SKM-1 (cell line): ENCODE data around the gene GALNT16.
"Not testable (repeated sequence)": the region's sequence is repeated elsewhere in the genome, so short reads cannot be mapped to it uniquely, and the experiment has no call there.

Experiments used
- DNase-seq: peaks from one replicate; lab custom pipeline; 2025; ENCODE audit not compliant: unreplicated experiment; lab: John Stamatoyannopoulos, UW

The GALNT16 gene

DNA sequence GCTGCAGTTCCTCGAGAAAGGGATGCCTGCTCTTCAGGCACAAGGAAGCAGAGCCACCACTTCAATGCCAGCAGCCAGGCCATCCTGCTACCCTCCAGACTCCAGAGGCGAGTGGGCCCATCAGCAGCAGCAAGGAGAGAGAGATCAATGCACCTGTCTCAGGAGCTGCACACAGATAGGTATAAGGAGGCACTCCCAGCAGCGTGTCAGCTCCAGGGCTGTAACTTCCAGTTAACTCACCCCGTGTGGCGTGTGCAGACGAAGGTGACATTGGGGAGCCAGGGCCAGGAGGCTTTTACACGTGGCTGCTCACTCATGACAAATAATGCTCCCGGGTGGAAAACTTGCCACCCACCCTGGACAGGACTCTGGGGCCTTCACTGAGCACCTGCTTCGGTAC lies 24.2 kb downstream of the GALNT16 start:
- DNase-seq = no peak

DNA sequence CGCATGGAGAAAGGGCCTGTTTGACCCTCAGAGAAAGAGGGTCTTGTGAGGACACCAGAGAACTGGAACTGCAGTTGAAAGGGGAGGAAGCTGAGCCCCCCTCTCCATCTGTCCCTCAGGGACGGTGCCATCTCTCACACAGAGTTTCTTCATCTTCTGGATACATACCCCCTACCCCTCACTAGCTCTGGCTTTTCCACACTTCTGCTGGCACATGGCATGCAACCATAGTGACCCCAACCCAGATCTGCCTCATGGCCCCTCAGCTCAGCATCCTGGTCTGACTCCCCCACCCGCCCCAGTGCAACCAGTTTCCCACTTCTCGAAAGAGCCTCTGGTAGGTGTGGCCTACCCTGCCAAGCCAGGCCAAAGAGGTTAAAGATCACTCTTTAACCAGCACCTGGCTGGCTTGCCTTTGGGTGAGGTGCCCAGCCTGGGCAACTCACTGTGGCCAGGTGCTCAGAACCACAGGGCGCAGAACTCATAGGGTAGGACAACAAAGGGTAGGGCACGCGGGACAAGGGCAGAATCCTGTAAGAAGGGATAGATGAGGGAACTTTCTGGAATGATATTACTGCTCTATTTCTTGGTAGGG lies 25.8 kb downstream of the GALNT16 start:
- DNase-seq = no peak

DNA sequence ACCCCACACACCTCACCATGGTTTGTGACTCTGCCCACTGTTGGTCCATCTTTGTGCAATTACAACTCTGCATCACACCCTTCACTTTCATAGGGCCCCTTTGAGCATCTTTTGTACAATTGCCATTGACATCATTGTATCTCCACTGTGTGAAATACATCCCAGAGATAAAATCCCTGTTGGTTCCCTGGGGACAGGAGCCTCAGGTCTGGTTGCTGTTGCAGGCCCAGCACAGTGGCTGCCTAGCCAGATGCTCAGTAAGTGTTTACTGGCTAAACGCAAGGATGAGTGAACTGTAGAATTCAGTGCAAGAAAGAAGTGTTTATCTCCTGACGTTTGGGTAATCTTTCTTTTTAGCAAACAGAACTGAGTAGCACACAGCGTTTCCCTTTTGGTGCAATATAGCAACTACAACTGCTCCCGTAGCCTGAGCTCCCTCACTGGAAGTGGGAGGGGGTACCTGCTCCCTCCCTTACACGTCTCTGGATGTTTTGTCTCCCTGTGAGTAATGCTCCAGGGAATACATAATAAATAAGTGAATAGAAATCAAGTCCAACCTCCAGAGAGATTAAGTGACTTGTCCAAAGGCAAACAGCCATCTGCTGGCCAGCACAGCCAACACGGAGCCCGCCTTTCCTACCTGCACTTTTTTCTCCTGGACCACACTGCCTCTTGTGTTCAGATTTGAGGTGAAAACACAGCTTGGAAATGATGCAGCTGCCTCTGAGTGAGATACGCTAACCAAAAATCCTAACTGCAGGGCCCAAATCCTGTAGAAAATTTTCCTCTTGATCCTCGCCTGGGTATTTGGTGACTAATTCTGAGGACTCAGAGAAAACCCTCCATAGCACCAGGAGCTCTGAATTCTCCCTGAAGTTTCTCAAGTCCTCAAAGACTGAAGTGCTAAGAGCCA lies 27.4 kb downstream of the GALNT16 start:
- DNase-seq = no peak

DNA sequence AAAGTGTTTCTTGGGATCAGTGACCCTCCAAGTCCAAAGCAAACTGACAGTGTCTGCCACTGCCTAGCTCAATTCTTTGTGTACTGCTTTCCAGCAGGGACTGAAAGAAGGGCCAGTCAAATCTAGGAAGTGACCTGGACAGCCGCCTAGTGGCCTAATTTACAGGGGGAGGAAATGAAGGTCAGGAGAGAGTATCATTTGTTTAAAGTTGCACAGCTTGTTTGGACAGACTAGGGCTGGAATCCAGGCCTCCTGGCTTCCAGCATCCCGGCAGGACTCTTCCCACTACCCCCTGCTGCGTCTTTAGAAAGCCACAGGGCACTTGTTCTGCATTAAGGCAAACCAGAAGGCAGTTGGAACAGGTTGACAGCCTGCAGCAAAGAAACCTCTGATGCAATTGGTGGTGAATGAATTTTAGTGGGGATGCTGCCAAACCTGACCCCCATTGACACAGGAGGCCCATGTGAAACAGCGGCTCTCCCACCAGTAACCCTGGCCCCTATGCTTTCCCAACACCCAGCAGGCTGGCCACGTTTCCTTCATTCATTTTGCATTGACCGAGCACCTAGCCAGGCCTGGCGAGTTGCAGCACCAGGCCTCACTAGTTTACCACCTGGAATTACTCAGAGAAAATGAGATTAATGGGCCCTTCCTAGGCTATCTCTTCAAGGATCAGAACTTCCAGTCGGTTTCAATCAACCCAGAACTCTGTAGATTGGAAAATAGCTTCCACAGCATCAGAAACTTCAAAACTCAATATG lies 28.2 kb downstream of the GALNT16 start:
- DNase-seq = no peak

DNA sequence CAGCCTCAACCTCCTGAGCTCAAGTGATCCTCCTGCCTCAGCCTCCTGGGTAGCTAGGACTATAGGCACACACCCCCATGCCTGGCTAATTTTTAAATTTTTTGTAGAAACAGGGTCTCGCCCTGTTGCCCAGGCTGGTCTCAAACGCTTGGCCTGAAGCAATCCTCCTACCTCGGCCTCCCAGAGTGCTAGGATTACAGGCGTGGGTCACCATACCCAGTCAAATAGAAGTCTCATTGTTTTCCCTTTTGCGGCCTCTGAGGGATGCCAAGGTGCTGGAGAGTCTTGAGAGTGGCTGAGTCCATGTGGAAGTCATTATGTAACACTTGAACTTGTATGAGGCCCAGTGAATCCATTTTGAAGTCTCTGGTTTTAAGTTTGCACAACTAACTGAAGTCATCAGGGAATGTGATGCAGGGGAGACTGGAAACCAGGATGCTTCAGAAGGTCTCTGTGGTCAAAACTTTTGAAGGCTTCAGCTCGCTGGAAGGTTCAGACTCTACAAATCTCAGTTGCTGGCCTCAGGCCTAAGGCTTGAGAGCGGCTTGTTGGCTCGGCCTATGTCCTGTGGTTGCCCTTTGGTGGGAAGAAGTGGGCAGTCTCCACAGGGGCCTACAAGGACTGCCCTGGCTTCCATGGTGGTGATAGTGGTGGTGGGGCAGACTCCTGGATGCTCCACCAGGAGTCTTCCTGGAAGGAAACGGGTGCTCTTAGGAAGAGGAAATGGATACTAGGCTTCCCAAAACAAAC lies 29.2 kb downstream of the GALNT16 start:
- DNase-seq = no peak

DNA sequence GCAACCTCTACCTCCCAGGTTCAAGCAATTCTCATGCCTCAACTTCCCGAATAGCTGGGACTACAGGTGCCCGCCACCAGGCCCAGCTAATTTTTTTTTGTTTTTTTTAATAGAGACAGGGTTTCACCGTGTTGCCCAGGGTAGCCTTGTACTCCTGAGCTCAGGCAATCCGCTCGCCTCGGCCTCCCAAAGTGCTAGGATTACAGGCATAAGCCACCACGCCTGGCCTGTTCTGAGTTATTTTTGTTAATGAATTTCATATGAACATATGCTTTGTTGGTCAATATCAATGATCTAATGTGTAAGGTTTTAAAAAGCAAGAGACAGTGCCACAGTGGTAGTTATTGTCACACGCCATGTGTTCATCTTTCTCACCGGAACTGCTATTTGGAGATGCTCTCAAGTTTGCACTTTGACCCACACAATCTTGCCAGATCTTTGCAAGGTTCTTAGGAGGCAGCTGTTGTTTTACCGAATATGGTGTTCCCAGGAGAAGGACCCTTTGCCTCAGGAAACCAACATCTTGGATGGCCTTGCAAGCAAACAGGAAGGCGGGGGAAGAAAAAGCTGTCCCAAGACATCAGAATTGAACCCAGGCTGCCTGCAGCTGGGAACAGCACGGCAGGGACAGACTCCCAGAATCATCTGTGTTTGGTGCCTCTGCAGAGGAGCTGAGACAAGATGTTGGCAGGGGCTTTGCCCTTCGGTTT lies 30.0 kb downstream of the GALNT16 start:
- DNase-seq = no peak

- not testable (repeated sequence) for DNase-seq
Measured at GRCh38 chr14:69290881-69291280, 30.9 kb downstream of the GALNT16 start.

DNA sequence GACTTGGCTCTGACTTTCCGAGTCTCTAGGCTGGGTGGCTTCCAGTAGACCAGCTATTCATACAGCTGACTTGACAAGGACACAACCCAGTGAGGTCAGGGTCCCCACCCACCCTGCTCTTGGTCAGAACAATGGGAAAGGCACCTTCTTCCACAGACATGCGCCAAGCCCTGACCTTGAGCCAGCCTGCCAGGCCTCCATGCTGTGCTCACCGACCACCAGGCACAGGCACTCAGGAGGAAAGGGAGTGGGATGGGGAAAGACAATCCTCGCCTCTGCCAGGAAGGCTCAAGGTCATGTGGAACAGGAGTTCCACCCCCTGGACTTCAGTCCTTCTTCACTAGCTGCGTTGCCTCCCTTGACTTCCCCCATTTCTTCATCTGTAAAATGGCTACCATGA lies 31.4 kb downstream of the GALNT16 start:
- no peak for DNase-seq

DNA sequence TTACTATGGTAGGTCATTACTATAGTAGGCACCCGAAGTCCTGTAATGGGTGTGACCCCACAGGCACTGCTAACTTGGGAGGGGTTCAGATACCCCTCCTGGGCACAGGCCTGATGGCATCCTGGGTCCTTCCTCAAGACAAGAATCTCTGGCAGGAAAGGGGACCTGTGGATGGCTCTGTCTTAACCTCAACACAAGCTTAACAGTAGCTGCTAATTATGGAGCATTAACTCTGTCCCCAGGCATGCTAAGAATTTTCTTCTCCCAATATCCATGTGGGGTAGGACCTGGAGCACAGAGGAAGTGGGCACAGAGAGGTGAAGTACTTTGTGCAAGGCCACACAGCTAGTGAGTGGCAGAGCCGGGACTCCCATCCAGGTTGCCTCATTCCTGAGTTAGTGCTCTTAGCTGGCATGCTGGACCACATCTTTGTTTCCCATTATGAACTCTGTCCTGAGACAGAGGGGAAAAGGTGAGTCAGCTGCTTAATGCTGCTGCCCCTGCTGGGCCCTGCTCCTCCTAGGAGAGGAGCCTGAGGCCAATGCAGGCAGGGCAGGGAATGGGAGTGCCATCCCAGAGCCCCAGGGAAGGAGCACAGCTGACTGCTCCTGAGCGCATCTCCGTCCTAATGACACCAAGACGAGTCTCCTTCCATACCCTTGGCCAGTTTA lies 32.1 kb downstream of the GALNT16 start:
- no peak for DNase-seq

DNA sequence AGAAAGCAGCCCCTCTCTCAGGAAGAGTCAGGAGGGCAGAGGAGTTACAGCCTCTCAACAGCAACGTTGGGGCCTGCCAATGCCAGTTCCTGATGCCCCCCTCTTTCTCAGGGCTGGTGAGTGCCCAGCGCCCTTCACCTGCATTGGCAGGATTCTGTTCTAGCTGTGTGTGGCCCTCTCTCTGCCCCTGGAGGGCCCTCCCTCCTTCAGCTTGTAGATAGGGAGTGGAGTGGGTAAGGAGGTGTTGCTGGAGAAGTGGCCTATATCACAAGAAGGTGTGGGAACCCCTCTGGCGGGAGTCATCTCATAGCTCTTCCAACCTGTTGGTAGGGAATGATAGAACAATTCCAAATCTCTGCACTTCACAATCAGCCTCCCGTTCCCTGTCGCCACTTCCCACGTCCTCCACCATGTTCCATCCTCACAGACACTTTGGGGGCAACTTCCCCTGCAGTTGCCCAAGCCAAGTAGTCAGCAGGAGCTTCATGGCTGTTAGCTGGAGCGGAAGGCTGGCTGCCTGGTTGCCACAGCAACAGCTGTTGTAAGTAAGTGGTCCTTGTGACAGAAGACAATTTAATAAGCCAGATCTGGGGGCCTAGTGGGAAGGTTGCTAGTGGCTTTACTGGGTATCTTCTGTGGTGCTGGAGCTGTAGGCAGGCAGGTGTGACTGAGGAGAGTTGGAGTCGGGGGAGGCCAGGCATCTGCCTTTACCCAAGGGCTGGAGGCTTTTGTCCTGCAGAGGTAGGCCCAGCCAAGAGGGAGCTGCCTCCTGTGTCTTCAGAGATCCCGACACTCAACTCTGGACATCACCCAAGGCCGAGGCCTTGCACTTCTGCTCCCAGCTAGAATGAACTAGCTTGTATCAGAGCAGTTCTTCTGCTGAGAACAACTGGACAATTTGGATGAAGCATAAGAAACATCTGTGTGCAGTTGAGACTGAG lies 38.4 kb downstream of the GALNT16 start:
- no peak for DNase-seq

DNA sequence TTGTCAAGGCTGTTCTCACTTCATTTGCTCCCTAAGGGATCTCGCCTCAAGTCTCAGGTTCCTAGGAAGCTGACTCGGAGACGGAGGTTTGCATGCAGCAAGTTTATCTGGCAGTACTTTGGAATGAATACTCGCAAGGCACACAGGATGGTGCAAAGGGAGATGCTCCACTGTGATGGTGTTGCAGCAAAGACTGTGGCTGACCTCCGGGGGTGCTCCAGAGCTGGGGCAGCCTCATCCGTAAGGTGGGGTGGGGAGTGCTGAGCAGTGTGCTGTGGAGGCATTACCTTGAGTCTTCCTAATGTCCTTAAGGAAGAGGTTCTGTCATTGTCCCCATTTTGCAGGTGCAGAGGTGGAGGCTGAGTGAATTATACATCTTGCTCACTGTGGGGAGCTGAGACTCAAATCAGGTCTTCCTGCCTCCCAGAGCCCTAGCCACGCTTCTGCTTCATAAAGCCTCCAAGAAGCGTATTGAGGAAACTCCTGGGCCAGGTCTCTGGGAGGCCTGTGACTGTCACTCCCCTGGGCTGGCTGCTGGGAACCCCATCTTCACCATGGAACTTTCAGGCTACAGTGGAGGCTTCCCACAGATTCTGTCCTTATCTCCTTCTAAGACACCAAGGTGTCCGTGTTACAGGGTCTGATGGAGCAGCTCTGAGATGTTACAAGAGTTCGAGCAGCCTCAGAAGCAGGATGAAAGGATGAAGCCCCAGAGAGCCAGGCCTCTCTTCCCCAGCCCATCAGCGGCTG lies 39.5 kb downstream of the GALNT16 start:
- DNase-seq = no peak

DNA sequence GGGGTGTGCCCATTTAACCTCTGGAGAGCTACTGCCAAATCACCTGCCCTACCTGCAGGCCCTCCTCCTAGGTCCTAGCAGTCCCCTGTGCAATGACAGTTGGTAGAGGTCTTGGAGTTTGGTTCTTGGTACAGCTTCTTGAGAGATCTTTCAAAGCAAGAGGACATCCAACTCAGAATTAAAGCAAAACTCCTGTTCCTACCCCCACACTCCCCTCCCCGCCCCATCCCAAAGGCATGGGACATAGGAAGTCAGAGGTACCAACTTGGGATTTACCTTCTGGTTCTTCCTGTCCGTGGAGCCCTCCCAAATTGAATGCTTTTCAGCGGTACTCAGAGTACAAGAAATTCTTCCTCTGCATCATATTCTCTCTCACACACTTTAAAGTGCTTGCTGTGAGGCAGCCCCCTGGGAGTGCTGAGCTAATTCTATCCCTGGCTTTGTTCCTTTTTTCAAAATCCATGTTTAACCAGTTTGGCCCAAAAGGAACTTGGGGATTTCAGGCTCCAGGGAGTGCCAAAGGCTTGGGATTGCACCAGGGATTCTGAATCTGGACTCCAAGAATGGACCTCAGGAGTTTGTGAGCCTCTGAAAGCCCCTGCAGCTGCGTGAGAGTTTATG lies 40.8 kb downstream of the GALNT16 start:
- no peak for DNase-seq

DNA sequence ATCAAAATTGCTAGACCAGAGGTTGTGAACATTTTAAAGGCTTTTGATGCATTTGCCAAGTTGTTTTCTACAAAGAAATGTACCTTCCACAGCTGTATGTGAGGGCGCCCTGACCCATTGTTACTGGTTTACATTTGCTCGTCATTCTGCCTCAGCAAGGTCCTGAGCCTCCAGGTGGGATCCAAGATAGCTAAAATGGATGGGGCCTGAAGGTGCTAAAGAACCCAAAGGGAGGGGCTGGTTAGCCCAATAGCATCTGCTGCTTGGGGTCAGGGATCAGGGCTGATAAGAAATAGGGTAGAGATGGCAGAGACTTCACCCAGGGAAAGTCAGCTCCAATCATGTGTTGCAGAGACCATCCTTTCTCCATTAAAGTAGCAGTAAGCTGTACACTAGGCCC lies 43.1 kb downstream of the GALNT16 start:
- DNase-seq = no peak

GRCh38 chr14:69312608-69313007 lies 52.6 kb downstream of the GALNT16 start:
- DNase-seq = no peak

GRCh38 chr14:69313176-69313575 lies 53.2 kb downstream of the GALNT16 start:
- no peak for DNase-seq

GRCh38 chr14:69314327-69314726 lies 54.4 kb downstream of the GALNT16 start:
- no peak for DNase-seq

- no peak for DNase-seq
Measured at GRCh38 chr14:69315301-69315700, 55.3 kb downstream of the GALNT16 start.
